OCI-LY7 (cell line): ENCODE measurements around the gene SYNJ1.

ENCODE experiments used
- EZH2phosphoT487 ChIP-seq: fragments of 200-600 bp; sonication (generic); IDR thresholded peaks from 2 replicates; pipeline ENCODE4 v1.6.1; 2018; ENCODE audit warnings: low read depth, borderline replicate concordance, mild to moderate bottlenecking, mixed run types, antibody characterized with exemption, low read length, moderate library complexity, mixed read lengths
- TF ChIP-seq, protein P1 (sequence below): fragments of 200-600 bp; sonication (generic); conservative IDR thresholded peaks from 2 replicates; pipeline ENCODE4 v1.5.1; 2014; ENCODE audit warnings: mild to moderate bottlenecking, antibody characterized with exemption, low read length, moderate library complexity, mixed read lengths

DNA sequence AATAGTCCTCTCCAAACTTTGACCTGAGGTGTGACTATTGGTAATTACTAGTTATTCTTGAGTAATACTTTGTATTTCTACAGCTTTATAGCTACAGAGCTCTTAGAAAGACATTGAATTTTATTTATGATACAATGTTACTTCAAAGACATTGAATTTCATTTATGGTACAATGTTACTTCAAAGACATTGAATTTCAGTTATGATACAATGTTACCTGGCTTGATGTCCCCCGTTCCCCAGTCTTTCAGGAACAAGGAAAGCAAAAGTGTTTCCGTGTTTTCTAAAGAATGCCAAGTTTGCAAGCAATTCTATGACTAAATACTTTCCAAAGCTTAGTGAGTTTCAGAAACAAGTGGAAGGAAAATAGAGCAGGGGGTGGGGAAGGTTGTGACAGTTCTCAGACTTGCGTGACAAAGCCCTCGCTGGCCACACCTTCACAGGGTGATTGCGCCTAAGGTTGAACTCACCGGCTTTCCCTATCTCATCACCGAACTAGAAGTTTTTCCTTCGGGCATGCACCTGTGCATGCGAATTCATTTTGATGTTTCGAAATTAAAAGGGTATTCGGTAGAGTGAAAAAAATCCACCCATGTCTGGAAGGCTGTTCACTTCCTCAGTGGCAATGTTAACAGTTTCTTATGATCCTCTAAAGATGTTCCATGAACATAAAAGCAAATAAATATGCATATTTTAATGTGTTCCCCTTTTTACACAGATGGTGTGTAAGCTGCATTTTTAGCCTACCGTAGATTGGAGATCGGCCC, 44.7 kb upstream of the SYNJ1 start:
- TF ChIP-seq, protein P1, sequence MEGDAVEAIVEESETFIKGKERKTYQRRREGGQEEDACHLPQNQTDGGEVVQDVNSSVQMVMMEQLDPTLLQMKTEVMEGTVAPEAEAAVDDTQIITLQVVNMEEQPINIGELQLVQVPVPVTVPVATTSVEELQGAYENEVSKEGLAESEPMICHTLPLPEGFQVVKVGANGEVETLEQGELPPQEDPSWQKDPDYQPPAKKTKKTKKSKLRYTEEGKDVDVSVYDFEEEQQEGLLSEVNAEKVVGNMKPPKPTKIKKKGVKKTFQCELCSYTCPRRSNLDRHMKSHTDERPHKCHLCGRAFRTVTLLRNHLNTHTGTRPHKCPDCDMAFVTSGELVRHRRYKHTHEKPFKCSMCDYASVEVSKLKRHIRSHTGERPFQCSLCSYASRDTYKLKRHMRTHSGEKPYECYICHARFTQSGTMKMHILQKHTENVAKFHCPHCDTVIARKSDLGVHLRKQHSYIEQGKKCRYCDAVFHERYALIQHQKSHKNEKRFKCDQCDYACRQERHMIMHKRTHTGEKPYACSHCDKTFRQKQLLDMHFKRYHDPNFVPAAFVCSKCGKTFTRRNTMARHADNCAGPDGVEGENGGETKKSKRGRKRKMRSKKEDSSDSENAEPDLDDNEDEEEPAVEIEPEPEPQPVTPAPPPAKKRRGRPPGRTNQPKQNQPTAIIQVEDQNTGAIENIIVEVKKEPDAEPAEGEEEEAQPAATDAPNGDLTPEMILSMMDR, result no peak
- no peak for TF ChIP-seq EZH2phosphoT487
